ENCODE measurements around the gene NEDD8. TPM values are rescaled to one million over a fixed set of nuclear protein-coding genes. Genes with fewer than 3 reads are reported as not detected.
A peak's percentile ranks its signal among the peaks of the same experiment; 100 is the strongest.
"Not testable (repeated sequence)": the region's sequence is repeated elsewhere in the genome, so short reads cannot be mapped to it uniquely, and the experiment has no call there.

Gene NEDD8
- total RNA-seq, 3 donors from 2014 or later (not counting 1 experiment from before 2014, with no cell fraction given), result 93.6 to 109 (median 95.9) TPM

- Mint-ChIP-seq H3K27me3 (ENCODE audit: low read depth in 2 of 2) (no peaks in the 10 kb centered on the region), H3K4me1 (peaks cover 24 to 25% of the 10 kb centered on the region in 2 donors), H3K9me3 (no peaks in the 10 kb centered on the region), H3K4me3 (no peak overlapping the region), H3K27ac (no peak overlapping the region), H3K36me3 (no peaks in the 10 kb centered on the region)
- DNase-seq (no peak), ATAC-seq (no peak)
- TF ChIP-seq CTCF (IDR thresholded peaks at IDR 0.05), result no peak
- Histone ChIP-seq H3K4me1 (ENCODE audit: control insufficient read depth, insufficient read depth, low read length) (peaks cover 17% of the 10 kb centered on the region), H3K9me3 (ENCODE audit: control insufficient read depth, insufficient read depth, low read length) (no peaks in the 10 kb centered on the region), H3K27ac (ENCODE audit: low read length) (no peak overlapping the region), H3K27me3 (ENCODE audit: control insufficient read depth, insufficient read depth, low read length) (no peaks in the 10 kb centered on the region), H3K4me3 (ENCODE audit: low read length) (no peak overlapping the region), H3K36me3 (ENCODE audit: control insufficient read depth, insufficient read depth, low read length) (peaks cover 4% of the 10 kb centered on the region)
- intact Hi-C loops (cut with micrococcal nuclease), result loop anchor here (5.0 kb wide), 1 partner anchor 93 kb away; the partner anchor contains the start of genes LTB4R and LTB4R2
- WGBS (ENCODE audit: insufficient coverage), result 100% methylated on average over 1 of the region's 4 CpGs
Observed at GRCh38 chr14:24219080-24219479, 13.1 kb downstream of the NEDD8 start.

- intact Hi-C loops (cut with micrococcal nuclease), result loop anchor here (1.0 to 5.0 kb wide), 6 partner anchors 15 to 214 kb away; partner anchors contain the start of genes GMPR2, LTB4R, LTB4R2 and NEDD8
- H3K36me3 Mint-ChIP-seq; H3K27ac ChIP-seq (ENCODE audit: low read length); H3K27me3 ChIP-seq (ENCODE audit: control insufficient read depth, insufficient read depth, low read length); H3K4me3 ChIP-seq (ENCODE audit: low read length); H3K36me3 ChIP-seq (ENCODE audit: control insufficient read depth, insufficient read depth, low read length); ATAC-seq; H3K9me3 ChIP-seq (ENCODE audit: control insufficient read depth, insufficient read depth, low read length); H3K4me3 Mint-ChIP-seq; H3K9me3 Mint-ChIP-seq; DNase-seq; H3K27me3 Mint-ChIP-seq (ENCODE audit: low read depth in 2 of 2): not testable (repeated sequence)
- peaks cover 30% of the 10 kb centered on the region for H3K4me1 ChIP-seq (ENCODE audit: control insufficient read depth, insufficient read depth, low read length)
- Mint-ChIP-seq H3K4me1 (peaks cover 39 to 44% of the 10 kb centered on the region in 2 donors), H3K27ac (peak overlapping the region; percentile 98 to 99)
- no CpG with 5 or more reads among the region's 1 CpG for WGBS (ENCODE audit: insufficient coverage)
Observed at GRCh38 chr14:24216876-24217275, 15.3 kb downstream of the NEDD8 start.

GRCh38 chr14:24216345-24216699 lies 15.8 kb downstream of the NEDD8 start:
- H3K4me1 Mint-ChIP-seq, result peaks cover 45 to 49% of the 10 kb centered on the region in 2 donors
- peaks cover 6% of the 10 kb centered on the region for H3K36me3 Mint-ChIP-seq
- intact Hi-C loops (cut with micrococcal nuclease), result loop anchor here (1.0 to 5.0 kb wide), 6 partner anchors 16 to 214 kb away; partner anchors contain the start of genes GMPR2, LTB4R, LTB4R2 and NEDD8
- H3K36me3 ChIP-seq (ENCODE audit: control insufficient read depth, insufficient read depth, low read length), result peaks cover 5% of the 10 kb centered on the region
- no peaks in the 10 kb centered on the region for H3K9me3 ChIP-seq (ENCODE audit: control insufficient read depth, insufficient read depth, low read length)
- no peaks in the 10 kb centered on the region for H3K27me3 ChIP-seq (ENCODE audit: control insufficient read depth, insufficient read depth, low read length)
- 88% methylated on average over 2 of the region's 2 CpGs for WGBS (ENCODE audit: insufficient coverage)
- H3K4me3 ChIP-seq (ENCODE audit: low read length), result no peak overlapping the region
- no peaks in the 10 kb centered on the region for H3K9me3 Mint-ChIP-seq
- peak overlapping the region; percentile 19 for H3K27ac ChIP-seq (ENCODE audit: low read length)
- H3K4me1 ChIP-seq (ENCODE audit: control insufficient read depth, insufficient read depth, low read length), result peaks cover 30% of the 10 kb centered on the region
- peak overlapping the region; percentile 90 for H3K4me3 Mint-ChIP-seq
- ATAC-seq (no peak), DNase-seq (no peak)
- no peaks in the 10 kb centered on the region for H3K27me3 Mint-ChIP-seq (ENCODE audit: low read depth in 2 of 2)
- peak overlapping the region; percentile 98 to 99 for H3K27ac Mint-ChIP-seq
- TF ChIP-seq CTCF (IDR thresholded peaks at IDR 0.05), result no peak

GRCh38 chr14:24215495-24216344 lies 16.4 kb downstream of the NEDD8 start, which contains the start of gene MDP1:
TSS of gene MDP1 (minus strand) at chr14:24216066. CDS start at chr14:24215955, 111 bp downstream.
- intact Hi-C loops (cut with micrococcal nuclease), result loop anchor here (1.0 to 5.0 kb wide), 6 partner anchors 17 to 215 kb away; partner anchors contain the start of genes GMPR2, LTB4R, LTB4R2 and NEDD8
- H3K4me1 Mint-ChIP-seq, result peaks cover 48 to 50% of the 10 kb centered on the region in 2 donors
- peaks cover 6% of the 10 kb centered on the region for H3K36me3 Mint-ChIP-seq
- TF ChIP-seq CTCF (IDR thresholded peaks at IDR 0.05), result peak; percentile 61
- Histone ChIP-seq H3K27ac (ENCODE audit: low read length) (peak within 1 kb of the TSS; percentile 82), H3K4me3 (ENCODE audit: low read length) (peak within 1 kb of the TSS; percentile 63), H3K27me3 (ENCODE audit: control insufficient read depth, insufficient read depth, low read length) (no peaks in the 10 kb centered on the region), H3K4me1 (ENCODE audit: control insufficient read depth, insufficient read depth, low read length) (peaks cover 30% of the 10 kb centered on the region), H3K36me3 (ENCODE audit: control insufficient read depth, insufficient read depth, low read length) (peaks cover 9% of the 10 kb centered on the region), H3K9me3 (ENCODE audit: control insufficient read depth, insufficient read depth, low read length) (no peaks in the 10 kb centered on the region)
- peak; percentile 74 to 86 (median 74) for ATAC-seq
- 0% methylated on average over 38 of the region's 40 CpGs for WGBS (ENCODE audit: insufficient coverage)
- H3K27ac Mint-ChIP-seq, result peak within 1 kb of the TSS; percentile 98 to 99
- H3K9me3 Mint-ChIP-seq, result no peaks in the 10 kb centered on the region
- DNase-seq, result peak; percentile 81 to 96
- peak within 1 kb of the TSS; percentile 90 for H3K4me3 Mint-ChIP-seq
- no peaks in the 10 kb centered on the region for H3K27me3 Mint-ChIP-seq (ENCODE audit: low read depth in 2 of 2)
